BE2C (cell line): ENCODE data around the gene SEMA3G.

ENCODE experiments used
- DNase-seq: peaks from one replicate; pipeline ENCODE4 v3.0.0-alpha.2; 2020
- H3K27me3 ChIP-seq: fragments of 250-450 bp; sonication (Bioruptor Pico); 2 replicates; pipeline ENCODE4 v1.5.1; 2020; ENCODE audit warnings: mild to moderate bottlenecking
- H3K36me3 ChIP-seq: fragments of 250-450 bp; sonication (Bioruptor Pico); 2 replicates; pipeline ENCODE4 v1.5.1; 2020; ENCODE audit warnings: mild to moderate bottlenecking
- H3K4me1 ChIP-seq: fragments of 250-450 bp; sonication (Bioruptor Pico); 2 replicates; pipeline ENCODE4 v1.5.1; 2020
- H3K4me3 ChIP-seq: 2 replicates; pipeline ENCODE4 v1.5.1; 2011; ENCODE audit warnings: low read depth, low read length
- H3K9me3 ChIP-seq: fragments of 250-450 bp; sonication (Bioruptor Pico); 2 replicates; pipeline ENCODE4 v1.5.1; 2020
- CTCF ChIP-seq: IDR thresholded peaks from 2 replicates; pipeline ENCODE4 v1.5.1; 2012; ENCODE audit warnings: mild to moderate bottlenecking, low read depth, low read length

Gene SEMA3G

DNA sequence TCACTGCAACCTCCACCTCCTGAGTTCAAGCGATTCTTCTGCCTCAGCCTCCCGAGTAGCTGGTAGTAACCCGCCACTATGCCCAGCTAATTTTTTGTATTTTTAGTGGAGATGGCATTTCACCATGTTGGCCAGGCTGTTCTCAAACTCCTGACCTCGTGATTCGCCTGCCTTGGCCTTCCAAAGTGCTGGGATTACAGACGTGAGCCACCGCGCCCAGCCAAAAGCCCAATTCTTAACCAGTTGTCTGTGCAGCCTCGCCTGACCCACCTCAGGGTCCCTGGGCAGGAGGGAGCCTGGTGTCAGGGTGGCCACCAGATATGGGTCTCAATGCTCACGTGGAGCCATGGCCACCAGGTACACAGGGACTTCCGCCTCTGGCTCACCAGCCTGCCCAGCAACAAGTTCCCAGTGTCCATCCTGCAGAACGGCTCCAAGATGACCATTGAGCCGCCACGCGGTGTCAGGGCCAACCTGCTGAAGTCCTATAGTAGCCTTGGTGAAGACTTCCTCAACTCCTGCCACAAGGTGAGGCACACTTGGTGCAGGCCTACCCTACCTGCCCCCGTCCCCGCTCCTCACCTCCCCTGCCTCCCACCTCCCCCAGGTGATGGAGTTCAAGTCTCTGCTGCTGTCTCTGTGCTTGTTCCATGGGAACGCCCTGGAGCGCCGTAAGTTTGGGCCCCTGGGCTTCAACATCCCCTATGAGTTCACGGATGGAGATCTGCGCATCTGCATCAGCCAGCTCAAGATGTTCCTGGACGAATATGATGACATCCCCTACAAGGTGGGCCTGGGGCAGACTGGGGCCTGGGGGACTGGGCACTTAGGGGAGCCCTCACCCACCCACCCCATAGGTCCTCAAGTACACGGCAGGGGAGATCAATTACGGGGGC lies 48.6 kb downstream of the SEMA3G start:
- Histone ChIP-seq H3K27me3 (no peaks in the 10 kb centered on the region), H3K36me3 (no peaks in the 10 kb centered on the region), H3K4me3 (no peak overlapping the region), H3K9me3 (no peaks in the 10 kb centered on the region), H3K4me1 (no peaks in the 10 kb centered on the region)
- DNase-seq, result no peak
- TF ChIP-seq CTCF, result no peak

GRCh38 chr3:52395503-52395865 lies 49.4 kb downstream of the SEMA3G start:
- no peaks in the 10 kb centered on the region for H3K4me1 ChIP-seq
- TF ChIP-seq CTCF, result no peak
- H3K9me3 ChIP-seq, result no peaks in the 10 kb centered on the region
- no peaks in the 10 kb centered on the region for H3K27me3 ChIP-seq
- no peak for DNase-seq
- H3K36me3 ChIP-seq, result no peaks in the 10 kb centered on the region
- H3K4me3 ChIP-seq, result no peak overlapping the region

- H3K36me3 ChIP-seq, result no peaks in the 10 kb centered on the region
- no peak overlapping the region for H3K4me3 ChIP-seq
- no peak for TF ChIP-seq CTCF
- H3K4me1 ChIP-seq, result no peaks in the 10 kb centered on the region
- no peaks in the 10 kb centered on the region for H3K27me3 ChIP-seq
- no peaks in the 10 kb centered on the region for H3K9me3 ChIP-seq
- DNase-seq, result no peak
These were observed 50.0 kb downstream of the SEMA3G start for GRCh38 chr3:52394751-52395502.

- H3K4me3 ChIP-seq, result no peak overlapping the region
- H3K36me3 ChIP-seq, result no peaks in the 10 kb centered on the region
- H3K27me3 ChIP-seq, result no peaks in the 10 kb centered on the region
- no peak for DNase-seq
- TF ChIP-seq CTCF, result no peak
- no peaks in the 10 kb centered on the region for H3K9me3 ChIP-seq
- H3K4me1 ChIP-seq, result no peaks in the 10 kb centered on the region
These were observed 50.8 kb downstream of the SEMA3G start for GRCh38 chr3:52393959-52394670.

GRCh38 chr3:52393131-52393807 lies 51.6 kb downstream of the SEMA3G start:
- Histone ChIP-seq H3K9me3 (no peaks in the 10 kb centered on the region), H3K4me3 (no peak overlapping the region), H3K27me3 (no peaks in the 10 kb centered on the region), H3K36me3 (no peaks in the 10 kb centered on the region), H3K4me1 (no peaks in the 10 kb centered on the region)
- TF ChIP-seq CTCF, result no peak
- no peak for DNase-seq
